AG04450 (cell line): Measurements from ENCODE around the gene YIPF3. TPM values are rescaled to one million over a fixed set of nuclear protein-coding genes. Genes with fewer than 3 reads are reported as not detected.

Experiments
- CTCF ChIA-PET: fragments of 300-600, 350-600 bp; formaldehyde crosslinking; extraction: SDS; loops from one replicate; lab custom pipeline; 2022; ENCODE audit warnings: antibody characterized with exemption, inconsistent platforms; lab: Charles Lee
- POLR2A ChIA-PET: fragments of 350-600 bp; formaldehyde crosslinking; extraction: SDS; loops from one replicate; lab custom pipeline; 2021; ENCODE audit warnings: antibody characterized with exemption, inconsistent platforms; lab: Yijun Ruan, JAX
- DNase-seq: peaks from one replicate; pipeline ENCODE4 v3.0.0-alpha.2; 2011; ENCODE audit warnings: low read depth, low spot score
- H3K27ac ChIP-seq: one replicate; pipeline ENCODE4 v1.5.1; 2012; ENCODE audit warnings: low read depth, low read length, control low read depth
- H3K27me3 ChIP-seq: one replicate; pipeline ENCODE4 v1.6.0; 2012; ENCODE audit warnings: low read length; ENCODE audit not compliant: control insufficient read depth, insufficient read depth
- H3K4me3 ChIP-seq: 2 replicates; pipeline ENCODE4 v1.5.1; 2011; ENCODE audit warnings: mild to moderate bottlenecking, low read depth, low read length, control low read depth
- H3K9me3 ChIP-seq: 2 replicates; pipeline ENCODE4 v1.5.1; 2012; ENCODE audit warnings: low read length; ENCODE audit not compliant: control insufficient read depth, insufficient read depth
- CTCF ChIP-seq: IDR thresholded peaks from 2 replicates; pipeline ENCODE4 v1.5.1; 2011; ENCODE audit warnings: low read depth, low read length, control low read depth, inconsistent platforms
- polyA plus RNA-seq: library from polyadenylated mRNA; depleted of rRNA; stranded (reverse); fragments of >200 nt; gene quantifications from 2 replicates; pipeline ENCODE4 v1.2.3, GENCODE V29; 2011

The YIPF3 gene
- polyA plus RNA-seq, 1 experiment: 262 TPM

- H3K4me3 ChIP-seq: no peak overlapping the region
- DNase-seq: no peak
- no peak overlapping the region for H3K27ac ChIP-seq
- ChIA-PET POLR2A (interaction anchor here (1.0 kb wide), 1 partner anchor 40 kb away, joined by 3 read pairs; no protein-coding TSS in a partner anchor), CTCF (interaction anchor here (0.6 to 5.9 kb wide), 19 partner anchors 10 to 1358 kb away, joined by 3 to 54 read pairs (median 7); partner anchors contain the start of genes DLK2 and DNPH1)
- no peaks in the 10 kb centered on the region; the same call in 1 of the 2 replicates for H3K9me3 ChIP-seq
- no peaks in the 10 kb centered on the region for H3K27me3 ChIP-seq
- no peak for TF ChIP-seq CTCF
These were observed 10.6 kb downstream of the YIPF3 start for GRCh38 chr6:43506171-43506570.

- Histone ChIP-seq H3K27me3 (no peaks in the 10 kb centered on the region), H3K27ac (no peak overlapping the region), H3K9me3 (no peaks in the 10 kb centered on the region; the same call in 1 of the 2 replicates), H3K4me3 (no peak overlapping the region)
- ChIA-PET POLR2A (interaction anchor here (0.6 kb wide), 1 partner anchor 28 kb away, joined by 3 read pairs; the partner anchor contains the start of gene TJAP1), CTCF (interaction anchor here (0.6 to 5.9 kb wide), 14 partner anchors 10 to 1358 kb away, joined by 3 to 54 read pairs (median 9); partner anchors contain the start of genes DLK2 and DNPH1)
- no peak for TF ChIP-seq CTCF
- DNase-seq: no peak
These were observed 11.0 kb downstream of the YIPF3 start for GRCh38 chr6:43505718-43506117.

GRCh38 chr6:43504756-43505593 is 11.8 kb downstream of the YIPF3 start:
- H3K4me3 ChIP-seq: no peak overlapping the region
- DNase-seq: no peak
- POLR2A ChIA-PET: interaction anchor here (0.6 kb wide), 1 partner anchor 27 kb away, joined by 3 read pairs; the partner anchor contains the start of gene TJAP1
- no peaks in the 10 kb centered on the region; the same call in 1 of the 2 replicates for H3K9me3 ChIP-seq
- H3K27me3 ChIP-seq: no peaks in the 10 kb centered on the region
- CTCF ChIA-PET: interaction anchor here (0.7 to 5.9 kb wide), 4 partner anchors 9 to 60 kb away, joined by 3 to 54 read pairs (median 36); partner anchors contain the start of gene DLK2
- TF ChIP-seq CTCF: no peak
- no peak overlapping the region for H3K27ac ChIP-seq

- ChIA-PET CTCF (interaction anchor here (0.7 kb wide), 2 partner anchors 89 to 240 kb away, joined by 3 read pairs; no protein-coding TSS in a partner anchor), POLR2A (no interaction called here)
- H3K4me3 ChIP-seq: no peak overlapping the region
- H3K9me3 ChIP-seq: no peaks in the 10 kb centered on the region; the same call in 1 of the 2 replicates
- TF ChIP-seq CTCF: no peak
- H3K27ac ChIP-seq: no peak overlapping the region
- no peaks in the 10 kb centered on the region for H3K27me3 ChIP-seq
- DNase-seq: no peak
These were observed 13.3 kb downstream of the YIPF3 start for GRCh38 chr6:43503443-43503842.
